ENCODE data around the gene ADAMTS2. TPM values are rescaled to one million over a fixed set of nuclear protein-coding genes. Genes with fewer than 3 reads are reported as not detected.

The ADAMTS2 gene
- total RNA-seq, 1 donor from 2014 or later, result 8.2 TPM

- no peak overlapping the region for H3K27ac Mint-ChIP-seq
- DNase-seq (ENCODE audit: low spot score in 2 of 2, unreplicated experiment in 2 of 2), result no peak
- peaks cover 16% of the 10 kb centered on the region for H3K9me3 Mint-ChIP-seq
- peaks cover 10% of the 10 kb centered on the region for H3K36me3 Mint-ChIP-seq
- no peak for TF ChIP-seq CTCF (IDR thresholded peaks at IDR 0.05; ENCODE audit: unreplicated experiment)
- no peaks in the 10 kb centered on the region for H3K4me1 Mint-ChIP-seq
- H3K27me3 Mint-ChIP-seq (ENCODE audit: low read depth), result no peaks in the 10 kb centered on the region
- H3K4me3 Mint-ChIP-seq, result no peak overlapping the region
These were observed 217.3 kb downstream of the ADAMTS2 start for GRCh38 chr5:179128041-179128365.

- no peaks in the 10 kb centered on the region for H3K27me3 Mint-ChIP-seq (ENCODE audit: low read depth)
These were observed 217.9 kb downstream of the ADAMTS2 start for GRCh38 chr5:179127136-179128040.

GRCh38 chr5:179126506-179126991 lies 218.7 kb downstream of the ADAMTS2 start:
- Mint-ChIP-seq H3K4me1 (no peaks in the 10 kb centered on the region), H3K27ac (no peak overlapping the region), H3K27me3 (ENCODE audit: low read depth) (no peaks in the 10 kb centered on the region), H3K36me3 (peaks cover 7% of the 10 kb centered on the region), H3K4me3 (no peak overlapping the region), H3K9me3 (peaks cover 12% of the 10 kb centered on the region)
- no peak for TF ChIP-seq CTCF (IDR thresholded peaks at IDR 0.05; ENCODE audit: unreplicated experiment)
- no peak for DNase-seq (ENCODE audit: low spot score in 2 of 2, unreplicated experiment in 2 of 2)

More at GRCh38 chr5:179127136-179128040, 217.9 kb downstream of the ADAMTS2 start:
- DNase-seq (ENCODE audit: low spot score in 2 of 2, unreplicated experiment in 2 of 2), result no peak
- Mint-ChIP-seq H3K36me3 (peaks cover 7% of the 10 kb centered on the region), H3K4me1 (no peaks in the 10 kb centered on the region), H3K4me3 (no peak overlapping the region), H3K9me3 (peaks cover 12% of the 10 kb centered on the region), H3K27ac (no peak overlapping the region)
- no peak for TF ChIP-seq CTCF (IDR thresholded peaks at IDR 0.05; ENCODE audit: unreplicated experiment)

GRCh38 chr5:179125789-179126505 lies 219.3 kb downstream of the ADAMTS2 start:
- Mint-ChIP-seq H3K4me1 (no peaks in the 10 kb centered on the region), H3K27ac (no peak overlapping the region), H3K4me3 (no peak overlapping the region), H3K27me3 (ENCODE audit: low read depth) (no peaks in the 10 kb centered on the region), H3K9me3 (peaks cover 12% of the 10 kb centered on the region), H3K36me3 (peaks cover 7% of the 10 kb centered on the region)
- peak in 1 of 2 experiments; percentile 31 for DNase-seq (ENCODE audit: low spot score in 2 of 2, unreplicated experiment in 2 of 2)
- no peak for TF ChIP-seq CTCF (IDR thresholded peaks at IDR 0.05; ENCODE audit: unreplicated experiment)

- peak in 1 of 2 experiments; percentile 24 for DNase-seq (ENCODE audit: low spot score in 2 of 2, unreplicated experiment in 2 of 2)
- Mint-ChIP-seq H3K4me3 (no peak overlapping the region), H3K36me3 (peaks cover 8% of the 10 kb centered on the region), H3K27ac (no peak overlapping the region), H3K9me3 (peaks cover 15% of the 10 kb centered on the region), H3K27me3 (ENCODE audit: low read depth) (no peaks in the 10 kb centered on the region), H3K4me1 (no peaks in the 10 kb centered on the region)
- TF ChIP-seq CTCF (IDR thresholded peaks at IDR 0.05; ENCODE audit: unreplicated experiment), result no peak
These were observed 220.1 kb downstream of the ADAMTS2 start for GRCh38 chr5:179124853-179125788.
